Transverse colon (tissue), 4 donors: Measurements from ENCODE around the gene GBX2.

Experiments
- CTCF ChIP-seq, 5 experiments: fragments of 200-600 bp in 3 of 5; fragments of 450-650 bp in 2 of 5; sonication (generic) in 3 of 5; IDR thresholded peaks; 1 replicate in 2 of 5; 2 replicates in 3 of 5; pipeline ENCODE4 v1.5.1; 2016 to 2017; ENCODE audit warnings: antibody characterized with exemption in 5 of 5, inconsistent platforms in 3 of 5, mild to moderate bottlenecking in 2 of 5, moderate library complexity in 1 of 5
- EP300 ChIP-seq: sonication (generic); formaldehyde crosslinking; IDR thresholded peaks from one replicate; pipeline ENCODE4 v1.6.1; 2017; ENCODE audit warnings: antibody characterized with exemption, low read depth
- POLR2A ChIP-seq: fragments of 450-650 bp; IDR thresholded peaks from one replicate; pipeline ENCODE4 v1.6.1; 2016; ENCODE audit warnings: antibody characterized with exemption, mild to moderate bottlenecking, moderate library complexity
- POLR2AphosphoS5 ChIP-seq, 3 donors: sonication (generic); formaldehyde crosslinking; IDR thresholded peaks; one replicate each; pipeline ENCODE4 v1.6.1; 2016; ENCODE audit warnings: antibody characterized with exemption in 3 of 3

GRCh38 chr2:236159778-236160170 lies 8.4 kb downstream of the GBX2 start:
- no peak for TF ChIP-seq POLR2A
- no peak for TF ChIP-seq CTCF (IDR thresholded peaks at IDR 0.05)
- no peak for TF ChIP-seq POLR2AphosphoS5 (IDR thresholded peaks at IDR 0.05)
- no peak for TF ChIP-seq EP300
